Prostate gland (tissue), 2 donors: ENCODE measurements around the gene ATMIN. TPM values are rescaled to one million over a fixed set of nuclear protein-coding genes. Genes with fewer than 3 reads are reported as not detected.
A peak's percentile ranks its signal among the peaks of the same experiment; 100 is the strongest.

ENCODE experiments used
- DNase-seq: peaks from one replicate; pipeline ENCODE4 v3.0.0-alpha.2; 2019; ENCODE audit warnings: low spot score
- H3K27ac ChIP-seq, 2 donors: fragments of 200-600 bp; sonication (generic); 2 replicates each; pipeline ENCODE4 v1.5.1; 2017 to 2019
- H3K27me3 ChIP-seq: fragments of 200-600 bp; sonication (generic); replicated peaks from 2 replicates; pipeline ENCODE4 v1.5.1; 2019; ENCODE audit not compliant: insufficient read depth
- H3K36me3 ChIP-seq, 2 donors: fragments of 200-600 bp; sonication (generic); 1 replicate in 1 of 2; 2 replicates in 1 of 2; pipeline versions ENCODE4 v1.5.1 to v1.8.1; 2017 to 2019
- H3K4me1 ChIP-seq: fragments of 200-600 bp; sonication (generic); replicated peaks from 2 replicates; pipeline ENCODE4 v1.5.1; 2019
- H3K4me3 ChIP-seq, 2 donors: fragments of 200-600 bp; sonication (generic); 2 replicates each; pipeline ENCODE4 v1.5.1; 2017 to 2019
- H3K9me3 ChIP-seq: fragments of 200-600 bp; sonication (generic); 2 replicates; pipeline ENCODE4 v1.5.1; 2017
- POLR2A ChIP-seq: fragments of 450-650 bp; IDR thresholded peaks from one replicate; pipeline ENCODE4 v1.6.1; 2016; ENCODE audit warnings: antibody characterized with exemption, mild to moderate bottlenecking
- POLR2AphosphoS5 ChIP-seq: sonication (generic); formaldehyde crosslinking; IDR thresholded peaks from one replicate; pipeline ENCODE4 v1.6.1; 2017; ENCODE audit warnings: antibody characterized with exemption
- WGBS: methylation state at CpG from one replicate; pipeline ENCODE4 v1.1.5; 2018; 5-methylcytosine and 5-hydroxymethylcytosine counted together
- intact Hi-C: fragments of 100-400 bp; cut with DNase I; formaldehyde crosslinking; loops from one replicate; pipeline ENCODE4 v1.14.2; 2022
- total RNA-seq, 2 donors: library from RNA; depleted of rRNA; stranded (reverse); fragments of >200 nt; gene quantifications; one replicate each; pipeline ENCODE4 v1.1.0, GENCODE V29; 2016
- TF ChIP-seq, protein P1 (sequence below), 4 experiments: fragments of 200-600 bp in 2 of 4; fragments of 450-650 bp in 2 of 4; sonication (generic) in 2 of 4; IDR thresholded peaks; 1 replicate in 3 of 4; 2 replicates in 1 of 4; pipeline ENCODE4 v1.5.1; 2016 to 2019; ENCODE audit warnings: antibody characterized with exemption in 4 of 4, mild to moderate bottlenecking in 2 of 4, moderate library complexity in 2 of 4

The ATMIN gene
- total RNA-seq, 2 donors from 2014 or later, result 47.1 to 62.4 TPM

DNA sequence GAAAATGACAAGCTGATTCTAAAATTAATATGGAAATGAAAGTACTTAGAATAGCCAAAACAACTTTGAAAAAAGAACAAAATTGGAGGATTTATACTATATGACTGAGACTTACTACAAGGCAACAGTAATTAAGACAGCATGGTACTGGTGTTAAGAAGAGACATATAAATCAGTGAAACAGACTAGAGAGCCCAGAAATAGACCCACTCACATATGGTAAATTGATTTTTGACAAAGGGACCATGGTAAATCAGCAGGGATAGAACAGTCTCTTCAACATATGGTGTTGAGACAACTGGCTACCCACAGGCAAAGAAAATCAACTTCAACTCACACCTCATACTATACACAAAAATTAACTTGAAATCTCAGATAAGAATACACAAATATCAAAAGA, 41.8 kb upstream of the ATMIN start:
- Histone ChIP-seq H3K4me3 (no peak overlapping the region), H3K4me1 (no peaks in the 10 kb centered on the region), H3K27ac (no peak overlapping the region), H3K9me3 (no peaks in the 10 kb centered on the region), H3K36me3 (no peaks in the 10 kb centered on the region), H3K27me3 (no peaks in the 10 kb centered on the region)
- TF ChIP-seq POLR2A (no peak), POLR2AphosphoS5 (no peak)
- TF ChIP-seq, protein P1, sequence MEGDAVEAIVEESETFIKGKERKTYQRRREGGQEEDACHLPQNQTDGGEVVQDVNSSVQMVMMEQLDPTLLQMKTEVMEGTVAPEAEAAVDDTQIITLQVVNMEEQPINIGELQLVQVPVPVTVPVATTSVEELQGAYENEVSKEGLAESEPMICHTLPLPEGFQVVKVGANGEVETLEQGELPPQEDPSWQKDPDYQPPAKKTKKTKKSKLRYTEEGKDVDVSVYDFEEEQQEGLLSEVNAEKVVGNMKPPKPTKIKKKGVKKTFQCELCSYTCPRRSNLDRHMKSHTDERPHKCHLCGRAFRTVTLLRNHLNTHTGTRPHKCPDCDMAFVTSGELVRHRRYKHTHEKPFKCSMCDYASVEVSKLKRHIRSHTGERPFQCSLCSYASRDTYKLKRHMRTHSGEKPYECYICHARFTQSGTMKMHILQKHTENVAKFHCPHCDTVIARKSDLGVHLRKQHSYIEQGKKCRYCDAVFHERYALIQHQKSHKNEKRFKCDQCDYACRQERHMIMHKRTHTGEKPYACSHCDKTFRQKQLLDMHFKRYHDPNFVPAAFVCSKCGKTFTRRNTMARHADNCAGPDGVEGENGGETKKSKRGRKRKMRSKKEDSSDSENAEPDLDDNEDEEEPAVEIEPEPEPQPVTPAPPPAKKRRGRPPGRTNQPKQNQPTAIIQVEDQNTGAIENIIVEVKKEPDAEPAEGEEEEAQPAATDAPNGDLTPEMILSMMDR (IDR thresholded peaks at IDR 0.05), result no peak
- DNase-seq, result no peak
- intact Hi-C loops, result no loop called here

DNA sequence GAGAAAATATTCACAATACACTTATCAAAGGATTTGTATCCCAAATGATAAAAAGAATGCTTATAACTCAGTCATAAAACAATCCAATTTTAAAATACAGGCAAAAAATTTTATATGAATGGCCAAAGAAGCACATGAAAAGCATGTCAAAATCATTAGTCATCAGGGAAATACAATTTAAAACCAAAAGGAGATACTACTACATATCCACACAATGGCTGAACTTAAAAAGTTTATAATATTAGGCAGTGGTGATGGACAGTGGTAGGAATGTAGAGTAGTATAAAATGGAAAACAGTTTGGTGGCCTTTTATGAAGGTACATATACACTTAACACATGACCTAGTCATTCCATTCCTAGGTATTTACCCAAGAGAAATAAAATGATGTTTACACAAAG, 41.2 kb upstream of the ATMIN start:
- H3K4me3 ChIP-seq, result no peak overlapping the region
- H3K27ac ChIP-seq, result no peak overlapping the region
- peak; percentile 17 for TF ChIP-seq POLR2AphosphoS5
- TF ChIP-seq, protein P1 (IDR thresholded peaks at IDR 0.05), result no peak
- no peaks in the 10 kb centered on the region for H3K9me3 ChIP-seq
- intact Hi-C loops, result no loop called here
- H3K36me3 ChIP-seq, result no peaks in the 10 kb centered on the region
- no peaks in the 10 kb centered on the region for H3K4me1 ChIP-seq
- no peaks in the 10 kb centered on the region for H3K27me3 ChIP-seq
- no peak for DNase-seq

DNA sequence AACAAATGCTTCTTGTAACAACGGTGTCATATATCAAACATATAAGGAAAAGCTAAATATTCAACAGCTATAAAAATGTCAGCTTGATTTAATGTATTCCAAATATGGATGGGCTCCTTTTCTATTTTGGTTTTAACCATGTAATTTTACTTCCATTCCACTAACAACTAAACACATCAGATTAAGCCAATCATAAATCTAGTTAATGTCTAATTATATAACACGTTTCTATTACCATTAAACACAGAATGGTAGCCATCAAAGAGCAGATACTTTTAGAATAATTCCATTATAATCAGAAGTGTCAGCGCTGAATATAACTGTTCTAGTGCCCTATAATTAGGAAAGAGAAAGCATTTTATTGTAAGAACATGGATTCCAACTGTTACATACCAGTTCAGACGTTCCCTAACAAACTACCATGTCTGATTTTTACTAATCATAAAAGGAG, 38.9 kb upstream of the ATMIN start:
- TF ChIP-seq POLR2AphosphoS5, result no peak
- TF ChIP-seq POLR2A, result no peak
- TF ChIP-seq, protein P1 (IDR thresholded peaks at IDR 0.05), result no peak

DNA sequence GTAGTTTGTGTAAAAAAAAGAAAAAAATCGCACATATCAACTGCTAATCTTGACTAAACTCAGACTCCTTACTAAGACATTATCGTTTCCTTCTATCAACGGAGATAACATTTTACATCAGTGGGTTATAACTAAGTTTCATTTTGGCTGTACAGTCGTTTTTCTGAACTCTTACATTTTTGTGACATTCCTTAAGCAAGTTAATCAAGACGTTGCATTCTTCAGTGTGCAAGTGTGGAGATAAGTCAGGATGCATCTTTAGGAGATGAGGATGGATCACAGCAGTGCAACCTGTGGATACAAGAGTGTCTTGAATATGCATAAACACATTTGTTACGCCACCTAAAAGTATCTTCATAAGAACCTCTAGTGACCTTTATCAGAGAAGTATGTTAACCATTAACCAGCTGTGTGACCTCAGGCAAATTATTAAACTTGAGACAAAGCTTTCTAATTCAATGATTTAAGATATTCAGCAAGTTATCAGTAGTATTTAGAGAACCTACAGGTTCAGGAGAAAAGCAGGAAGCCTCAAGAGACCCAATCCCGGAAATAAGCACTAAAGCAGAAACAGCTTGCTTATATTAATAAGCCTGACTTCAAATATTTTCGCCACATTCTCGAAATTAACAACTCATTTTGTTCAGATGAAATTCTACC, 38.4 kb upstream of the ATMIN start:
- no peak overlapping the region for H3K27ac ChIP-seq

More for the DNA sequence above, 38.9 kb upstream of the ATMIN start:
- DNase-seq, result no peak
- 30% methylated on average over 4 of the region's 4 CpGs for WGBS
- Histone ChIP-seq H3K36me3 (no peaks in the 10 kb centered on the region), H3K4me3 (no peak overlapping the region), H3K27me3 (no peaks in the 10 kb centered on the region), H3K27ac (no peak overlapping the region), H3K9me3 (no peaks in the 10 kb centered on the region), H3K4me1 (no peaks in the 10 kb centered on the region)
- intact Hi-C loops, result no loop called here

More for the DNA sequence above, 38.4 kb upstream of the ATMIN start:
- 61% methylated on average over 9 of the region's 9 CpGs for WGBS
- Histone ChIP-seq H3K27me3 (no peaks in the 10 kb centered on the region), H3K4me1 (no peaks in the 10 kb centered on the region), H3K36me3 (no peaks in the 10 kb centered on the region), H3K9me3 (no peaks in the 10 kb centered on the region), H3K4me3 (no peak overlapping the region)
- intact Hi-C loops, result no loop called here
- no peak for DNase-seq
- TF ChIP-seq, protein P1 (IDR thresholded peaks at IDR 0.05), result no peak
- TF ChIP-seq POLR2AphosphoS5 (no peak), POLR2A (no peak)
